MM.1S (cell line): ENCODE data around the gene C6orf62.
"Not testable (repeated sequence)": the region's sequence is repeated elsewhere in the genome, so short reads cannot be mapped to it uniquely, and the experiment has no call there.

Experiments used
- DNase-seq: peaks from one replicate; pipeline ENCODE4 v3.0.0-alpha.2; 2015
- H2AFZ ChIP-seq: fragments of 300-600 bp; sonication (generic); 2 replicates; pipeline ENCODE4 v1.6.0; 2016; ENCODE audit warnings: antibody characterized with exemption, low read length
- H3F3A ChIP-seq: fragments of 300-600 bp; sonication (generic); 2 replicates; pipeline ENCODE4 v1.6.1; 2016; ENCODE audit warnings: mild to moderate bottlenecking, antibody characterized with exemption, low read length, moderate library complexity, mixed read lengths; ENCODE audit not compliant: insufficient read depth
- H3K27ac ChIP-seq: fragments of 300-600 bp; sonication (generic); 2 replicates; pipeline ENCODE4 v1.5.1; 2016; ENCODE audit warnings: mild to moderate bottlenecking, low read length
- H3K27me3 ChIP-seq: fragments of 300-600 bp; sonication (generic); replicated peaks from 2 replicates; pipeline ENCODE4 v1.6.0; 2016; ENCODE audit warnings: low read length; ENCODE audit not compliant: insufficient read depth
- H3K36me3 ChIP-seq: fragments of 300-600 bp; sonication (generic); replicated peaks from 2 replicates; pipeline ENCODE4 v1.6.1; 2016; ENCODE audit warnings: mild to moderate bottlenecking, low read length, mixed read lengths; ENCODE audit not compliant: insufficient read depth
- H3K4me1 ChIP-seq: fragments of 300-600 bp; sonication (generic); 2 replicates; pipeline ENCODE4 v1.6.1; 2016; ENCODE audit warnings: low read length, mixed read lengths
- H3K4me2 ChIP-seq: fragments of 300-600 bp; sonication (generic); 2 replicates; pipeline ENCODE4 v1.6.0; 2016; ENCODE audit warnings: low read depth, low read length
- H3K4me3 ChIP-seq: fragments of 300-600 bp; sonication (generic); 2 replicates; pipeline ENCODE4 v1.5.1; 2016; ENCODE audit warnings: low read length, mixed read lengths
- H3K79me2 ChIP-seq: fragments of 300-600 bp; sonication (generic); 2 replicates; pipeline ENCODE4 v1.6.1; 2016; ENCODE audit warnings: mixed run types, low read length, mixed read lengths
- H3K9ac ChIP-seq: fragments of 300-600 bp; sonication (generic); 2 replicates; pipeline ENCODE4 v1.6.1; 2016; ENCODE audit warnings: low read length, mixed read lengths
- H3K9me2 ChIP-seq: fragments of 300-600 bp; sonication (generic); replicated peaks from 2 replicates; pipeline ENCODE4 v1.6.1; 2016; ENCODE audit warnings: mild to moderate bottlenecking, low read length, mixed read lengths; ENCODE audit not compliant: insufficient read depth
- H3K9me3 ChIP-seq: fragments of 300-600 bp; sonication (generic); replicated peaks from 2 replicates; pipeline ENCODE4 v1.6.1; 2016; ENCODE audit warnings: mild to moderate bottlenecking, low read length, mixed read lengths; ENCODE audit not compliant: insufficient read depth
- H4K20me1 ChIP-seq: fragments of 300-600 bp; sonication (generic); 2 replicates; pipeline ENCODE4 v1.6.1; 2016; ENCODE audit warnings: mild to moderate bottlenecking, low read length, moderate library complexity, mixed read lengths; ENCODE audit not compliant: insufficient read depth
- EZH2 ChIP-seq: fragments of 300-600 bp; sonication (generic); optimal IDR thresholded peaks from 2 replicates; pipeline ENCODE3; 2017; ENCODE audit warnings: low read depth, mild to moderate bottlenecking, antibody characterized with exemption, low read length, mixed read lengths
- EZH2phosphoT487 ChIP-seq: fragments of 300-600 bp; sonication (generic); IDR thresholded peaks from 2 replicates; pipeline ENCODE4 v1.6.1; 2018; ENCODE audit warnings: antibody characterized with exemption, low read length
- TF ChIP-seq, protein P1 (sequence below): fragments of 300-600 bp; sonication (generic); IDR thresholded peaks from 2 replicates; pipeline ENCODE4 v1.5.1; 2016; ENCODE audit warnings: antibody characterized with exemption, low read length, mixed read lengths

Gene C6orf62

DNA sequence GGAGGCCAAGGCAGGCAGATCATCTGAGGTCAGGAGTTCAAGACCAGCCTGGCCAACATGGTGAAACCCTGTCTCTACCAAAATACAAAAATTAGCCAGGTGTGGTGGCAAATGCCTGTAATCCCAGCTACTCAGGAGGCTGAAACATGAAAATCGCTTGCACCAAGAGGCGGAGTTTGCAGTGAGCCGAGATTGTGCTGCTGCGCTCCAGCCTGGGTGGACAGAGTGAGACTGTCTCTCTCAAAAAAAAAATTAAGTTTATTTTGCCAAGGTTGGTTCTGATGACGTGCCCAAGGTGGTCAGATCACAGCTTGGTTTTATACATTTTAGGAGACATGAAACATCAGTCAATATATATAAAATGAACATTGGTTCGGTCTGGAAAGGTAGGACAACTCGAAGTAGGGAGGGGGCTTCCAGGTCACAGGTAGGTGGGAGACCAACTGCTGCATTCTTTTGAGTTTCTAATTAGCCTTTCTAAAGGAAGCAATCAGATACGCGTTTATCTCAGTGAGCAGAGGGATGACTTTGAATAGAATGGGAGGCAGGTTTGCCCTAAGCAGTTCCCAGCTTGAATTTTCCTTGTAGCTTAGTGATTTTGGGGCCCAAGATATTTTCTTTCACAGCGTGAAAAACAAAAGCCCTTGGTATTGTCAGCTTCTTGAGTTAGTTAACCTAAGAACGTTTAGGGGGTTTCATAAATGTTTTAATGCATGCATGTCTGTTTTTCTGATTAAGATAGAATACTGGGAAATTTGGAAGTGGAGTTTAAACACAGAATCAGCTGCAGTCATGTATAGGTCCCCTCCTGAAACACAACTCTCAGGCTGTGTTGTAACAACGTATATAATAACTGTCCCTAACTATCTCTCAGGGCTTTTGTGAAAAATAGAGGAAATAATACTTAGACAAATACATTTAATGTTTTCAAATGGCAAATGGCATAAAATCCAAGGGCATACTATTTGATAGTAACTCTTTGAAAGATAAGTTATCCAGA lies 35.4 kb downstream of the C6orf62 start:
- no peaks in the 10 kb centered on the region for H3K27me3 ChIP-seq
- no peaks in the 10 kb centered on the region for H3K79me2 ChIP-seq
- no peak overlapping the region for H3K9ac ChIP-seq
- H4K20me1 ChIP-seq, result no peaks in the 10 kb centered on the region
- no peaks in the 10 kb centered on the region for H3K9me2 ChIP-seq
- H3F3A ChIP-seq, result no peaks in the 10 kb centered on the region
- no peaks in the 10 kb centered on the region for H3K4me1 ChIP-seq
- no peak overlapping the region for H3K4me3 ChIP-seq
- no peak overlapping the region for H3K27ac ChIP-seq
- no peak for DNase-seq
- no peaks in the 10 kb centered on the region for H3K9me3 ChIP-seq
- no peak overlapping the region for H3K4me2 ChIP-seq
- TF ChIP-seq, protein P1, sequence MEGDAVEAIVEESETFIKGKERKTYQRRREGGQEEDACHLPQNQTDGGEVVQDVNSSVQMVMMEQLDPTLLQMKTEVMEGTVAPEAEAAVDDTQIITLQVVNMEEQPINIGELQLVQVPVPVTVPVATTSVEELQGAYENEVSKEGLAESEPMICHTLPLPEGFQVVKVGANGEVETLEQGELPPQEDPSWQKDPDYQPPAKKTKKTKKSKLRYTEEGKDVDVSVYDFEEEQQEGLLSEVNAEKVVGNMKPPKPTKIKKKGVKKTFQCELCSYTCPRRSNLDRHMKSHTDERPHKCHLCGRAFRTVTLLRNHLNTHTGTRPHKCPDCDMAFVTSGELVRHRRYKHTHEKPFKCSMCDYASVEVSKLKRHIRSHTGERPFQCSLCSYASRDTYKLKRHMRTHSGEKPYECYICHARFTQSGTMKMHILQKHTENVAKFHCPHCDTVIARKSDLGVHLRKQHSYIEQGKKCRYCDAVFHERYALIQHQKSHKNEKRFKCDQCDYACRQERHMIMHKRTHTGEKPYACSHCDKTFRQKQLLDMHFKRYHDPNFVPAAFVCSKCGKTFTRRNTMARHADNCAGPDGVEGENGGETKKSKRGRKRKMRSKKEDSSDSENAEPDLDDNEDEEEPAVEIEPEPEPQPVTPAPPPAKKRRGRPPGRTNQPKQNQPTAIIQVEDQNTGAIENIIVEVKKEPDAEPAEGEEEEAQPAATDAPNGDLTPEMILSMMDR, result no peak
- TF ChIP-seq EZH2, result no peak
- no peak for TF ChIP-seq EZH2phosphoT487
- no peak overlapping the region for H2AFZ ChIP-seq
- no peaks in the 10 kb centered on the region for H3K36me3 ChIP-seq

DNA sequence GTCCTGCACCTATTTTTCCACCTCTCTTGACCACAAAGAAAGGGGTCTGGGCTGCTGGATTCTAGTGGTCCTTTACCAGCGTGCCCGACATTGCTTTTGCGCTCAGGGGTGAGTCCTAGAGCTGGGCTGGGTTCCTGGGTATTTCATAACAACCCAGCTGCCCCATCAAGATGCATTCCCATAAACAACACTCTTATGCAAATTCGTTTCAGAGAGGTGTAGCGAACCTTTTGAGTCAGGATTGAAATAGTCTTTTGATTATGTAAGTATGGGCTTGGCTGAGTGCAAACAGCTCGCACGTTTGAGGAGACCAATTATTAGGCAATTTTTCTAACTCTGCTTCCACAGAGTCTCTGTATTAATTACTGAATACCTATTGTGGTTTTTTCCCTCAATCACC lies 38.4 kb downstream of the C6orf62 start:
- Histone ChIP-seq H3K4me2 (no peak overlapping the region), H3K4me1 (no peaks in the 10 kb centered on the region), H3K9me3 (no peaks in the 10 kb centered on the region), H3K9me2 (no peaks in the 10 kb centered on the region), H3K4me3 (no peak overlapping the region), H3F3A (no peaks in the 10 kb centered on the region), H2AFZ (no peak overlapping the region), H3K9ac (no peak overlapping the region), H3K36me3 (no peaks in the 10 kb centered on the region), H3K79me2 (no peaks in the 10 kb centered on the region), H3K27me3 (no peaks in the 10 kb centered on the region), H3K27ac (no peak overlapping the region), H4K20me1 (no peaks in the 10 kb centered on the region)
- TF ChIP-seq, protein P1, result no peak
- no peak for TF ChIP-seq EZH2
- no peak for DNase-seq

DNA sequence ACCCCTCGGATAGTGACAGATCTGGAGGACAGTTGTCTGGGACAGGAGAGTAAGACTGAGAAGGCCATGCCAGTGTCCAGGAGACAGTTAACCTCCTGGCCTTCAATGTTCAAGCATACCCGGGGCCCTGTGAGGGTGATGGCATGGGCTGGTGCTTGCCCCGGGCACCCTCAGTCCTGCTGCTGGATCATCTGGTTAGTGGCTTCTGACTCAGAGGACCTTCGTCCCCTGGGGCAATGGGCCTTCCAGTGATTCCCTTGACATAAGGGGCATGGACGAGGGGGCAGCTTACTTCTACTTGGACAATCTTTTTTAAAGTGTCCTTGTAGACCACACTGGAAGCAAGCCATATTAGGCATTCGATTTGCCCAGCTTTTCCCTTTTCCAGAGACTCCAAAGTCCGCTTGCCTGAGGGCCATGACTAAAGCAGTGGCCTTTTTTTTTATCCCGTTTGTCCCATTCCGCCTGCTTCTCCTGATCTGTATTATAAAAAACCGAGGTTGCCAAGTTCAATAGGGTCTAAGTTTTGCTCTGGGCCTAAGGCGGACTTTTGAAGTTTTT lies 40.1 kb downstream of the C6orf62 start:
- H3K9me3 ChIP-seq, H3F3A ChIP-seq, H3K27ac ChIP-seq, H3K27me3 ChIP-seq, H3K4me3 ChIP-seq, H2AFZ ChIP-seq, H3K4me1 ChIP-seq, H4K20me1 ChIP-seq, H3K36me3 ChIP-seq, H3K9ac ChIP-seq, H3K9me2 ChIP-seq, H3K79me2 ChIP-seq, DNase-seq, H3K4me2 ChIP-seq: not testable (repeated sequence)

DNA sequence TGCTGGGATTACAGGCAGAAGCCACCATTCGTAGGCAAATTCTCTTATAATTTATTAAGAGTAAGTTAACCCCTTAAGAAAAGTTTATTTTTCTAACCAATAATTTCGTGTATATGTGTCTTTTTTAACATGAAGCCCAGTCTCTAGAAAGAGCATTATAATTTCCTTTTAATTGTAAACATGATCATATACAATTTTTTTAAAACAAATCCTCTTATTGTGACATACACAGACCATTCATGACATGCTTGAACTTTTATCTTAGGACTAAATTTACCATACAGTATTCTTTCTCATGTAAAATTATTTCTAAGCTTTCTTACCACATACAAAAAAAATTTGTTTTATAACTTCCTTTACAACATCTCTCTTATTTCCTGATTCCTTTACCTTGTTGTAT lies 45.3 kb downstream of the C6orf62 start:
- H3K9ac ChIP-seq, result no peak overlapping the region
- H3K79me2 ChIP-seq, result no peaks in the 10 kb centered on the region
- H3K27me3 ChIP-seq, result no peaks in the 10 kb centered on the region
- no peak for DNase-seq
- no peak overlapping the region for H3K27ac ChIP-seq
- H4K20me1 ChIP-seq, result no peaks in the 10 kb centered on the region
- no peak for TF ChIP-seq EZH2
- TF ChIP-seq, protein P1, result no peak
- TF ChIP-seq EZH2phosphoT487, result no peak
- no peak overlapping the region for H2AFZ ChIP-seq
- no peaks in the 10 kb centered on the region for H3K9me3 ChIP-seq
- H3K9me2 ChIP-seq, result no peaks in the 10 kb centered on the region
- no peaks in the 10 kb centered on the region for H3F3A ChIP-seq
- H3K36me3 ChIP-seq, result no peaks in the 10 kb centered on the region
- no peaks in the 10 kb centered on the region for H3K4me1 ChIP-seq
- H3K4me3 ChIP-seq, result no peak overlapping the region
- no peak overlapping the region for H3K4me2 ChIP-seq
